DMS 273 (cell line): ENCODE results near the gene WNT7A.
A peak's percentile ranks its signal among the peaks of the same experiment; 100 is the strongest.

Source experiments
- DNase-seq: peaks from one replicate; lab custom pipeline; 2025; ENCODE audit not compliant: unreplicated experiment; lab: John Stamatoyannopoulos, UW

Gene WNT7A

DNA sequence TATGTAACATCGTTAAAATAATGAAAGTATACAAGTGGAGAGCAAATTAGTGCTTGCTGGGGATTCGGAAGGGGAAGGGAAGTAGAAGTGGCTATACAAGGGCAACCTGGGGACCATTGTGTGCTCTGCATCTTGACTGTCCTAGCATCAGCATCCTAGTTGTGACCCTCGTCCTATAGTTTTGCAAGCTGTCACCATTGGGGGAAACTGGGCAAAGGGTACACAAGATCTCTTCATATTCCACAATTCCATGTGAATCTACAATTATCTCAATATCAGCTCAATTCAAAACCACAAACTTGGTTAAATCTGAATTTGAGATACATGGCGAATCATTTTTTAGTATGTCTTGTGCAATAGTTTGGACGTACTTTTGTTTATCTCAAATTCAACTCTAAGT is 30.9 kb downstream of the WNT7A start:
- DNase-seq = no peak

DNA sequence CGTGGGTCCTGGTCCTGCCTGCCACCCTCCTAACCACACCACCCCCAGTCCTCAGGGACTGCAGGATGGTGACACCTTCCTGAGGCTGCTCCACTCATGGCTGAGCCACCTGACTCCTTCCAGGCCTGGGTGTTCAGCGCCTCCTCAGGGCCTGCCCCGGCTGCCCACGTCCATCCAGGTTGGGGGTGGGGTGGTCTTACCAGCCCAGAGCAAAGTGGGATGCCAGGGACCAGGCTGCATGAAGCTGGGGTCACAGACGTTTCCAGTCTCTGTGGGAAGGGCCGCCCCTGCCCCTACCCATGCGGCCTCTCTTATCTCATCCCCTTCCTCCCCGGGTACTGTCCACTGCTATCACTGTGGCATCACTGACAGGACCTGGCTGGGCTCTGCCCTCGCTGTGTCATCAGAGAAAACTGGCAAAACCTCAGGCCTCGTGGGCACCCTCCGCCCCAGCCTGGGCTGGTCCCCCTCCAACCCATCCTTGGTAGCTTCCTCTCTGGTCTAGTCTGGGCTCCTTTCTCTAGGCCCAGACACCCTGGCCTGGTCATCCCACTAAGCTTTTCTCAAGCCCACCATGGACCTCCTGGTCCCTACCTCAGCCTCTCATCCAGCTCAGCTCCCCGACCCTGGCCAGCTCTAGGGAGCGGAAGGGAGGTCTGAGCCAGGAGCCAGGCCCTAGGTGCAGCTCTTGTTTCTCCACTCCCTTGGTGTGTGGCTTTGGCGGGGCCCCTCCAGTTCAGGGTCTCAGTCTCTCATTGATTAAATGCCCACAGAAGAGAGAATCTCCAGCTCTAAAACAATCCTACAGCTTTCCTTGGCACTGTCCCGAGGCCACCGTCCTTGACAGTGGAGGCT is 32.9 kb downstream of the WNT7A start:
- DNase-seq = no peak

DNA sequence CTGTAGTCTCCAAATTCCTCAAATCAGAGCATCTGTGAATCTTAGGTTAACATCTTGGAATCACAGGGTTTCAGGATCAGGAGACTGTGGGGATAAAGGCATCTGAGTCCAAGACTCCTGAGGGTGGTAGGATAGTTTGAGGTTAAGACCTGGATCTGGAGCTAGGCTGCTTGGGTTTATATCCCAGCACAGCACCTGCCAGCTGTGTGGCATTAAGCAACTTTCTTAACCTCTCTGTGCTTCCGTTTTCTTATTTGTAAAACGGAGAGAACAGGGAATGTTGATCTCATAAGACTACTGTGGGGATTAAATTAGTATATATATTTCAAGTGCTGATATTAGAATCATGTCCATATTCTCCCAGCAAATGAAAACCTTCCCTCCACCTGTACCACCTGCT is 33.6 kb downstream of the WNT7A start:
- no peak for DNase-seq

DNA sequence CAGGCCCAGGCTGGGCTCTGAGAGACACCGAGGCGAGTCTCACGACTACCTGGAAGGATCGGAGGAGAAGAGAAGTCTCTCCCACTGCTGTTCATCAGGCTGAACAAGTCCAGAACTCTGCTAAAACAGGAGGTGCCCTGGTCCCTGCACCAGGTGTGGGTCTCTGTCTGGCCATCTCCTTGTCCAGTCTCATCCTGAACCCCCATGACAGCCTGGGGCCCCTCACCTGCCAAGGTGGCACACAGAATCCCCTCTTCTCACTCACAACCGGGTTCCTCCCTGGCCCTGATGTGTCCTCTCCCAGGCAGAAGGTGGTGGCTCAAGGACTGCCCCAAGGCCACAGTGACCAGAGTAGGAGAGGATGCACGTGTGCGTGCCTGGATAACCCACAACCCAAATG is 34.1 kb downstream of the WNT7A start:
- DNase-seq = no peak

DNA sequence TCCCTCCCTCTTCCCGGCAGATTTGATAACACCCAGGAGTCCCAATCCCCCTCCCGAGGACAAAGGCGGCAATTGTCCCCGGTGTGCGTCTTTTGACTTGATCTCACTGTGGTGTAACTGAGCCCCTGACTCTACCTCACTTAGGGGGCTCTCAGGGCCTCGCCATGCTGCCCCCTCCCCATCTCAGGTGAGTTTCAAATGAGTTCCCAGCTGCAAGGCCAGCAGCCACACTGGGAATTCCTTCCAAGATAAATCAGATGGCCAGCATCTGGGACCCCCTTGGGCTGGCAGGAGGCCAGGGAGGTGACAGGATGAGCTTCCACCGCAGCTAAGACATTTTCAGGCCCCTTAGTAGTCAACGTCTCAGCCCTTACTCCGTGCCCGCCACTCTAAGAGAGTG is 35.0 kb downstream of the WNT7A start:
- no peak for DNase-seq

DNA sequence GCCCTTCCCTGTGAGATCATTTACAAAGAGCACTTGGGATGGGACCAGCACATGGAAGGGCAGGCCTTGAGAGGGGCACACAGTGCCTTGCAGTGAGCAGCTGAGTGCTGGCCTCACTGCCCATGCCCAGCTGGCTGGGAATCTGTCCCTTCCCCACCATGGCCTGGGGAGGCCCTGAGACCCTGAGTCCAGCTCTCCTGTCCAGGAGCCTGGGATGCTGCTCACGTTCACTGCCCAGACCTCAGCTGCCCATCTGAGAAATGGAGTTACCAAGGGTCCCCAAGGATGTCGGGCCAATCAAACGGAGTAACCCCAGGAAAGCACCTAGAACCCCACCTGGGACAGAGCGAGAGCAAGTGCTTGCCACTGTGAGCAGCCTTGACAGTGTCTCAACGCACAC is 35.6 kb downstream of the WNT7A start:
- no peak for DNase-seq

DNA sequence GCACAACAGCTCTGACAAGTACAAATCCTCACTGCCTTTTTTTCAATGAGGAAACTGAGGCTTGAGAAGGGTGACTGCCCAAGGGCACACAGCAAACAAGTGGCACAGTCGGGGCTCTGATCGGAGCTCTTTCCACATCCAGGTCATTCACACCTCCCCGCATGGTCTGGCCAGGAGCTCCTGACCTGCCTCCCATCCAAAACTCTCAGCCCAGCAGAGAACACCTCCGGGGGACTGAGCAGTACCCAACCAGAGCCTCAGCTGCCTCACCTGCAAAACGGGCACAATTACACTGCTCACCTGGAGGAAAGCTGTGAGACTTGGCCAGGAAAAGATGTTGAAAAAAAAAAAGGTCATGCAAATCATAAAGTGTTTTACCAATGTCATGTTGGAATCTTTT is 36.5 kb downstream of the WNT7A start:
- DNase-seq = no peak

DNA sequence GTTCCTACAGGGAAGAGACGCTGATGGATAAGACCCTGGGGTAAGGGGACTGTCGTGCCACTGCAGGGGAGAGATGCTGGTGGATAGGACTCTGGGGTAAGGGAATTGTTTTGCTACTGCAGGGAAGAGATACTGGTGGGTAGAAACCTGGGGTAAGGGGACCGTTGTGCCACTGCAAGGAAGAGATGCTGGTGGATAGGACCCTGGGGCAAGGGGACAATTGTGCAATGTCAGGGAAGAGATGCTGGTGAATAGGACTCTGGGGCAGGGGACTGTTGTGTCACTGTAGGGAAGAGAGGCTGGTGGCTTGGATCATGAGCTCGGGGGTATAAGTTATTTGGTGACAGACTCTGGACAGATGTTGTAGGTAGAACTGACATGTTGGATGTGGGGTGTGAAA is 37.6 kb downstream of the WNT7A start:
- no peak for DNase-seq

DNA sequence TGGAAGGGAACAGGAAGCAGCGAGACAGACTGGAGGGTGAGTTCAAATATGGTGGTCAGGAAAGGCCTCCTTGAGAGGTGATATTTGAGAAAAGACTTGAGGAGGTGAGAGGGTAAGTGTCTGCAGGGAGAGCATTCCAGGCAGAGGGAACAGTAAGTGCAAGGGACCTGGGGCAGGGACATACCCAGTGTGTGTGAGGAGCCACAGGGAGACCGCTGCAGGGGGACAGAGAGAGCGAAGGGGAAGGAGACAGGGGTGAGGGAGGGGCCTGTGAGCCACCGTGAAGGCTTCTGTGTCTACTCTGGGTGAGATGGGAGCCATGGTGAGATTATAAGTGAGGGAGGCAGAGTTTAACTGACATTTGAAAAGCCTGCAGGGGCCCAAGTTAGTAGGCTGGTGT is 38.0 kb downstream of the WNT7A start:
- no peak for DNase-seq

DNA sequence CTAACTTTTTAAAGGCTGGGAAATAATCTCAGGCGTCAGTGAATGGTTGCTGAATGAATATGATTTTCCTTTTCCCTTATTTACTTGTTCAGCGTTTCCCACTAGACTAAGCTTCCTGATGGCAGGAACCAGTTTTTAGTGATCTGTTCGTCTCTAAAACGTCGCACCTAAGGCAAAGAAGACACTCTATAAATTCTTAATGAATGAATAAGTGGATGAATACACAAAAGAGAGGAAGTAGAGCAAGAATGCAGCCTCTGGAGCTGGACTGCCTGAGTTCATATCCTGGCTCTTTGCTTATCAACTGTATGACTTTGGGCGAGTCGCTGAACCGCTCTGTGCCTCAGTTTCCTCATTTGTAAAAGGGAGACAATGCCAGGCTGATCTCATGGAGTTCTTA is 38.7 kb downstream of the WNT7A start:
- no peak for DNase-seq

DNA sequence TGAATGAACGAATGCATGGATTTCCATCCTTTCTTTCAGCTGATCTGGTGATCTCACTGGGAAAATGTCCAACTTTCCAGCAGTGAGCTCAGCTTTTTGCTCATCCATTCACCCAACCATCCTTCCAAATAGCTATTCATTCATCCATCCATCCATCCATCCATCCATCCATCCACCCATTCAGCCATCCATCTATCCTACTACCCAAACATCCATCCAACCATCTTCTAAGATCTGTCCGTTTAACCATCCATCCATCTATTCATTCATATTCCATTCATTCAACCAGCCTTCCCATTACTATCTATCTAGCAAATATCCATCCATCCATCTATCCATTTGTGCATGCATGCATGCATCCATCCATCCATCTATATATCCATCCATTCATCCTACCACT is 39.4 kb downstream of the WNT7A start:
- no peak for DNase-seq

DNA sequence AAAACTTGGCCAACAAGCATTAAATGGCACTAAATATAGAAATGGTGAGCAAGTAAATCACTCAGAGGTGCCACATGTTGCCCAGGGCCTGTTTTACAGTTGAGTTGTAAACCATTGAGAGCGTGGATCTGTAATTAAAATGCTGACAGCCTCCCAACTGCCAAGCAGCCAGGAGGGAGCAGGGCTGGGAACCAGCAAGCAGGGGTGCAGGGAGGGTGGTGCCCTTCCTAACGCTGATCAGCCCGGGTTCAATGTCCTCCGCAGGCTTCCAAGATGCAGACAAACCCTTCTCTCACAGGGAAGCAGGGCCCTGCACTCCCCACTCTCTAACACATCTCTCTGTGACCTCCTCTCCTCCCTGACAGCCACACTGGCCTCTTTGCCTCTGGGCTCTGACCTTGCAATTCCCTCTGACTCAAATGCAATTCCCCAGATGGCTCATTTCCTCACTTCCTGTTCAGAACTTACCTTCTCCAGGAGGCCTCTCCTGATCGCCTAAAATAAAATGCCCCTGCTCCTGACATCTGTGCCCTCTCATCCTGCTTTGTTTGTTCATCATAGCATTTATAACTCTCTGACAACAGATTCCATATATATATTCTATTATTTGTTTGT is 40.0 kb downstream of the WNT7A start:
- peak; percentile 29 for DNase-seq

DNA sequence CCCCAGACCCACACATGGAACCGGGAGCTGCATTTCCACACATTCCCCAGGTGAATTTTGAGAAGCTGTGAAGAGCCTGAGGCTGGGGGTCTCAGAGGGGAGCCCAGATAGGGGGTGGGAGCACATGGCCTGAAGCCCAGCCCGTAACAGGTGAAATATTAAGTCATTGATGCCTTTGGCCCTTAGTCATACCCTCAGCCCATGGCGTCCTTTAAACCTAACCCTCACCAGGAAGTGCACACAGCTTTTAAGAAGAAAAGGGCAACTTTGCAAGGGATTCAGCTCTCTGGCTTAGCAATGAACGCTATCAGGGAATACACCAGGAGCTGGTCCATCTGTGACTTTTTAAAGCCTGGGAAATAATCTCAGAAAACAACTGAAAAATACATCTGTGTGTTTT is 40.6 kb downstream of the WNT7A start:
- DNase-seq = no peak

DNA sequence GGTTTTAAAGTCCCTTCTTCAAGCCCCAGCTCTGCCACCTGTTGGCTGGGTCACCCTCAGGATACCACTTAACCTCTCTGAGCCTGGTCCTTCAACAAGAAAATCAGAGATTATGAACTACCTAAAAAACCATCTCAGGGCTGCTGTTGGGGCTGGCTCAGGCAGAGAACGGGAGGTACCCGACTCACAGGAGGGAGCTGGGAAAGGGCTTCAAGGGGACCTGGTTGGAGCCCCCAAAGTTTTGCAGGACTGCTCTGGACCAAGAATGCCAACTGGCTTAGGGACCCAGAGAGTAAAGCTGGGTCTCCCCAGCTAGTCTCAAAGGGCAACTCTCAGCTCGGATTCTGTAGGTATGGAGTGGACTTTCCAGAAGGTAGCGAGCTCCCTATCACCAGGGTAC is 41.5 kb downstream of the WNT7A start:
- DNase-seq = no peak

DNA sequence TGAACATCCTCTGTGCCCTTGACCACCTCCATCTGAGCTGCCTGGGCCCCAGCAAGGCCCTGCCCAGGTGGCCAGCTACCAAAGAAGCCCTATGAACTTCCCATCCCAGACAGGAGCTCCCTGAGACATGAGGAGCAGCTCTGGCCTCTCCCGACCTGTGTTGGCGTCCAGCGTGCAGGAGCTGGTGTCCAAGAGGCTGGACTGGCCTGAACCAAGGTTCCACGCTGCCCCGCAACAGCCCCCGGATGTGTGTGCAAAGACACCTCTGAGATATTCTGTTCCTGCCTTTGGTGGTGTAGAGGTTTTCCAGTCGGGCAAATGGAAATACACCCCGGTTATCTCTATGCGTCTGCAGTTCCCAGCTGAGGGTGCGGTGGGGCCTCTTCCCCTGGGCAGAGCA is 42.1 kb downstream of the WNT7A start:
- no peak for DNase-seq

DNA sequence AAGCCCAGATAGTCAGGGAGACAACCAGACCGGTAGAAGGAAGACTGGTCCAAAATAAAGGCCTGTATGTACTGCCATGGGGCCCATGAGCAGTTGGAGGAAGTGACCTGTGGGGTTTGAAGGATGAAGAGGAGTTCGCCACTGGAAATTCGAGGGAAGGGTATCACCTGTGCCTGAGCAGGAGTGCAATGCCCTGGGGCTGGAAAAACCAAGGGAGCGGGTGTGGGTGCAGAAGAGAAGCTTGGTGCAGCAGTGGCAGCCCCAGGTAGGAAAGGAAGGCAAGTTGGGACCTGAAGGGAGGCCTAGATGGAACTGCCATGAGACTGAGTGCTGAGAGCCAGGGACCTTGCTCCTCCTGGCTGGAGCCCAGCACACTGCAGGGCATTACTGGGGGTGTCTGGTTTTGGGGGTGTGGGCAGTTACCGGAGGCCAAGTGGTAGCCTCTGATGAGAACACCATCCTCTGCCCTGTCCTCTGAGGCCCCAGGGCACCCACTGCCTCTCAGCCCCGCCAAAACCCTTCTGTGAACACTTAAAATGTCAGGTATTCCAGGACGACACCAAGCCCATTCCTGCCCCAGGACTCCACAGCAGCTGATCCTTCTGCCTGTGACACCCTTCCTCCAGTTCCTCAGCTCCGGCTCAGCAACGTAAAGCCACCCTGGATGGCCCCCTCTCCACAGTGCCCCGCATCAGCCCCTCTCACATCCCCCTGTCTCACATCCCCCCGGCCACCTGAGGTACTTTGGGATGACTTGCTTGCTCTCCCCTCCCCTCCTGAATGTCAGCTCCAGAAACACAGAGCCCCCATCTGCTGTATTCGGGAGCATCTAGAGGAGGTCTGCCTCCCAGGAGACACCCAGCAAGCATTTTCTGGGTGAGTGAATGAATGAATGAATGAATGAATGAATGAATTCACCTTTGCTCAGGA is 42.9 kb downstream of the WNT7A start:
- DNase-seq = no peak

DNA sequence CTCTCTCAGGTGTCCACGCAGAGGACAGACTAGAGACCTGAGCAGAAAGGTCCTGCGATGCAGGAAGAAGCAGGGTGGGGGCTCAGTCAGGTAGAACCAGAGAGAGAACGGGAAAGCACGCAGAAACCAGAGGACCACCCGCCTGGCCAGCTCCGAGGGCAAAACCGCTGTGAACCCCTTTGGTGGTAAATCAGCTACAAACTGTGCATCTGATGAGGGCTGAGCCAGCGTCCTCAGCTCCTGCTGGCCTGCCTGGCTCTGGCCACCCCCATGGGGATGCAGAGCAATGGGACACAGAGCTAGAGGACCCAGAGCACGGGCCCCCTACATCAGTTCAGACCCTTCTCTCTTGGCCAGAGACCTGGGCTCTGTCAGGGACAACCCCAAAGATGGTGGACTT is 44.6 kb downstream of the WNT7A start:
- no peak for DNase-seq

DNA sequence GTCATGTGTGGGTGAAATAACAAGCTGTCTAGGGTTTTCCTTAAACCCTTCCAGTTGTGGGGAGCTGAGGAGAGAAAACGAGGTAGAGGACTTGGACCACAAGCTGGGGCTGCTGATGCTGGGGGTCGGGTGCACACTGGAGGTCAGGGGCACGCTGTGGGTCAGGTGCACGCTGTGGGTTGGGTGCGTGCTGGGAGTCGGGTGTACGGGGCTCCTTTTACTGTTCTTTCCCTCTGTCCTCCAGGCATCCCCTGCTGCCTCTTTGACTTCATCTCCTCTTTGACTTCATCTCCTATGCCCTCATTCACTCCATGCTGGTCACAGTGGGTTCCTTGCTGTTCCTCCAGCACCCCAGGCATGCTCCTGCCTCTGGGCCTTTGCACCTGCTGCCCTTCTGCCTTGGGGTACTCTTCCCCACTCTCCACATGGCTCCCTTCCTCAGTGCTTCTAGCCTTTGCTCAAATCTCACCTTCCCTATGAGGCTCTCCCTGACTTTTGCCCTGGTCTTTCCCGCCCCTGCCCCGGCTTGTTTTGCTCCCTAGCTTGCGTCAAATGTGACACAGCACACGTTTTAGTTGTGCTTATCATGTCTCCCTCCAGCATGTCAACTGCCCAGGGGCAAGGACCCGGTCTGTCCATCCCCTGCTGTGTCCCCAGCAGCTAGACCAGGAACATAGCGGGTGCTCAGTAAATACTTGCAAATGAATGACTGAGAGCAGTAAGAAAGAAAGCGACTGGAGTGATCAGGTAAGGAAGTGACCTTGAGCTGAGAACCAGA is 45.4 kb downstream of the WNT7A start:
- DNase-seq = no peak

DNA sequence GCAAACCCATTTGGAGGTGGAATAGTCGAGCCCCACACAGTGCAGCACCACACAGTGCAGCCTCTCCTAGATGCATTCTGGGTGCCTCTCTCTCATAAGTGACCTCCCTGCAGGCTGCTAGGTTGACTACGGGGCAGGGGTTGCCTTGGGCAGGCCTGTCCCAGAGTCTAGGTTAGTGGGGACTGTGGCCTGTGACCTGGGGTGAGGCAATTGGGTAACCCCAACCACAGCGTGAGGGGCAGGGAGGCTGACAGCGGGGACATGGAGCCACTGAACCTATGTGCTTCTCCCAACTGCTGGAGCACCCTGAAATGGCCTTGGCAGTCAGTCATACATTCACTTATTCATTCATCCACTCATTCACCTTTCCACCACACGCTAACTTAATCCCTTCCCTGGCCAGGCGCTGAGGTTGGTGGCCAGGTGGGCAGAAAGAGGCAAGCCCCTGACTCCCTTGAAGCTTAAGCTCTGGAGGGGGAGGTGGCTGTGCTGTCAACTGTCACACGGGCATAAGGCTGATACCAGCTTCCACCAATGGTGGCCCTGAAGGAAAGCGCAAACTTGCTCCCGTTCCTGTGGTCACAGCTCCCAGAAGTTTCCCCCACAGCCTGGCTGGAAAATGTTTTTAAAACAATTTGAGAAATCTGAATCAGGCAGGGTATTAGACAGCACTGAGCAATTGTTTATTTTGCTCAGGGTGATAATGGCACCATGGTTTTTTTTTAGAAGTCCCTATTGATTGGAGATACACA is 46.2 kb downstream of the WNT7A start:
- no peak for DNase-seq

DNA sequence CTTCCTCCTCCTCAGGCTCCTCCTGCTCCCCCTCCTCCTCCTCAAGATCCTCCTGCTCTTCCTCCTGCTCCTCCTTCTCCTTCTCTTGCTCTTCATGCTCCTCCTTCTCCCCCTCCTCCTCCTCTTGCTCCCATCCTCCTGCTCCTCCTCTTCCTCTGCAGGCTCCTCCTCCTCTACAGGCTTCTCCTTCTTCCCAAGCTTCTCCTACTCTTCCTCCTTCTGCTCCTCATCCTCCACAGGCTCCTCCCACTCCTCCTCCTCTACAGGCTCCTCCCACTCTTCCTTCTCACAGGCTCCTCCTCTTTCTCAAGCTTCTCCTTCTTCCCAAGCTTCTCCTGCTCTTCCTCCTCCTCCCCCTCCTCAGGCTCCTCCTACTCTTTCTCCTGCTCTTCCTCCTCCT is 47.7 kb downstream of the WNT7A start:
- DNase-seq = no peak
